SK-N-SH (cell line): Measurements from ENCODE around the gene NCAM2. TPM values are rescaled to one million over a fixed set of nuclear protein-coding genes. Genes with fewer than 3 reads are reported as not detected.

Experiments
- CTCF ChIA-PET: fragments of 300-600, 350-600 bp; formaldehyde crosslinking; extraction: SDS; loops from one replicate; lab custom pipeline; 2021; lab: Yijun Ruan, JAX
- POLR2A ChIA-PET: fragments of 350-600 bp; sonication (Branson Sonifier 250); formaldehyde crosslinking; extraction: SDS; loops from one replicate; lab custom pipeline; 2020; ENCODE audit warnings: antibody characterized with exemption, inconsistent platforms; lab: Yijun Ruan, JAX
- DNase-seq: peaks from one replicate; pipeline ENCODE4 v3.0.0; 2012
- H2AFZ ChIP-seq: fragments of 200-600 bp; sonication (generic); 2 replicates; pipeline ENCODE4 v1.8.1; 2016; ENCODE audit warnings: antibody characterized with exemption, mild to moderate bottlenecking, low read depth
- H3F3A ChIP-seq: fragments of 200-600 bp; sonication (generic); replicated peaks from 2 replicates; pipeline ENCODE3; 2016; ENCODE audit warnings: antibody characterized with exemption, mild to moderate bottlenecking; ENCODE audit not compliant: insufficient read depth
- H3K27ac ChIP-seq, 2 experiments: fragments of 200-500 bp in 1 of 2; fragments of 200-600 bp in 1 of 2; sonication (Bioruptor generic) in 1 of 2; sonication (generic), shearing (Covaris generic) in 1 of 2; 2 replicates each; pipeline versions ENCODE4 v1.5.1 to v1.6.1; 2014 to 2016; ENCODE audit warnings: low read depth in 2 of 2, inconsistent platforms in 1 of 2, low read length in 1 of 2, mild to moderate bottlenecking in 1 of 2, mixed read lengths in 1 of 2
- H3K27me3 ChIP-seq: fragments of 200-600 bp; sonication (generic), shearing (Covaris generic); 2 replicates; pipeline ENCODE4 v1.6.1; 2016; ENCODE audit warnings: mixed run types; ENCODE audit not compliant: insufficient read depth
- H3K36me3 ChIP-seq, 2 experiments: fragments of 200-500 bp in 1 of 2; fragments of 200-600 bp in 1 of 2; sonication (Bioruptor generic) in 1 of 2; sonication (generic) in 1 of 2; replicated peaks in 1 of 2; 2 replicates each; pipeline versions ENCODE3 to v1.5.1; 2014 to 2016; ENCODE audit warnings: low read length in 1 of 2, mild to moderate bottlenecking in 1 of 2; ENCODE audit not compliant: insufficient read depth in 2 of 2, control insufficient read depth in 1 of 2
- H3K4me1 ChIP-seq, 2 experiments: fragments of 200-500 bp in 1 of 2; fragments of 200-600 bp in 1 of 2; sonication (Bioruptor generic) in 1 of 2; sonication (generic), shearing (Covaris generic) in 1 of 2; 2 replicates each; pipeline versions ENCODE4 v1.5.1 to v1.6.1; 2014 to 2016; ENCODE audit warnings: low read depth in 1 of 2, low read length in 1 of 2, mixed run types in 1 of 2; ENCODE audit not compliant: insufficient read depth in 2 of 2, control insufficient read depth in 1 of 2
- H3K4me2 ChIP-seq: fragments of 200-600 bp; sonication (generic), shearing (Covaris generic); 2 replicates; pipeline ENCODE4 v1.6.1; 2017; ENCODE audit warnings: mixed run types
- H3K4me3 ChIP-seq, 2 experiments: fragments of 200-500 bp in 1 of 2; fragments of 200-600 bp in 1 of 2; sonication (Bioruptor generic) in 1 of 2; sonication (generic), shearing (Covaris generic) in 1 of 2; 2 replicates each; pipeline versions ENCODE4 v1.5.1 to v1.8.1; 2014 to 2016; ENCODE audit warnings: low read depth in 2 of 2, inconsistent platforms in 1 of 2, low read length in 1 of 2, mild to moderate bottlenecking in 1 of 2, mixed read lengths in 1 of 2, moderate library complexity in 1 of 2
- H3K79me2 ChIP-seq: fragments of 200-600 bp; sonication (generic); 2 replicates; pipeline ENCODE4 v1.8.1; 2017; ENCODE audit warnings: mild to moderate bottlenecking; ENCODE audit not compliant: insufficient read depth
- H3K9ac ChIP-seq: fragments of 200-600 bp; sonication (generic); 2 replicates; pipeline ENCODE4 v1.6.1; 2017; ENCODE audit warnings: mixed run types
- H3K9me2 ChIP-seq: fragments of 200-600 bp; sonication (generic); 2 replicates; pipeline ENCODE4 v1.6.1; 2017; ENCODE audit warnings: mixed run types
- H3K9me3 ChIP-seq: fragments of 200-600 bp; sonication (generic); 2 replicates; pipeline ENCODE4 v1.6.1; 2017; ENCODE audit warnings: mixed run types, mild to moderate bottlenecking, moderate library complexity
- H4K20me1 ChIP-seq: fragments of 200-600 bp; sonication (generic); 2 replicates; pipeline ENCODE4 v1.6.1; 2017; ENCODE audit warnings: mild to moderate bottlenecking, mixed run types; ENCODE audit not compliant: insufficient read depth
- CHD2 ChIP-seq: fragments of 150-350 bp; IDR thresholded peaks from 2 replicates; pipeline ENCODE4 v1.6.1; 2018; ENCODE audit warnings: low read length; ENCODE audit not compliant: partially characterized antibody
- ELF1 ChIP-seq: IDR thresholded peaks from 2 replicates; pipeline ENCODE4 v1.4.0; 2012
- EP300 ChIP-seq, 2 experiments: IDR thresholded peaks; 2 replicates each; pipeline versions ENCODE4 v1.4.0 to v1.6.1; 2012; ENCODE audit warnings: borderline replicate concordance in 1 of 2, low read depth in 1 of 2, low read length in 1 of 2
- FOSL2 ChIP-seq: IDR thresholded peaks from 2 replicates; pipeline ENCODE4 v1.4.0; 2012; ENCODE audit warnings: low read depth, mild to moderate bottlenecking, moderate library complexity, borderline replicate concordance
- FOXM1 ChIP-seq: IDR thresholded peaks from 2 replicates; pipeline ENCODE4 v1.4.0; 2012; ENCODE audit warnings: low read depth, mild to moderate bottlenecking
- JUND ChIP-seq: IDR thresholded peaks from 2 replicates; pipeline ENCODE4 v1.4.0; 2012
- MEF2A ChIP-seq: IDR thresholded peaks from 2 replicates; pipeline ENCODE4 v1.4.0; 2012; ENCODE audit warnings: low read depth, borderline replicate concordance
- NRF1 ChIP-seq: IDR thresholded peaks from 2 replicates; pipeline ENCODE4 v1.6.1; 2012; ENCODE audit warnings: low read depth, mild to moderate bottlenecking, low read length
- RAD21 ChIP-seq: IDR thresholded peaks from 2 replicates; pipeline ENCODE4 v1.6.1; 2012; ENCODE audit warnings: mild to moderate bottlenecking, low read length
- RCOR1 ChIP-seq: fragments of 150-350 bp; IDR thresholded peaks from 2 replicates; pipeline ENCODE4 v1.6.1; 2017; ENCODE audit warnings: antibody characterized with exemption, low read length
- RFX5 ChIP-seq: IDR thresholded peaks from 2 replicates; pipeline ENCODE4 v1.6.1; 2012; ENCODE audit warnings: mild to moderate bottlenecking, improper control_type of control experiment, low read length
- TEAD4 ChIP-seq: IDR thresholded peaks from 2 replicates; pipeline ENCODE4 v1.4.0; 2012; ENCODE audit warnings: mild to moderate bottlenecking, borderline replicate concordance; ENCODE audit not compliant: insufficient read depth
- WGBS: methylation state at CpG from one replicate; pipeline ENCODE4 v1.1.6; 2017; ENCODE audit warnings: low lambda C conversion rate; 5-methylcytosine and 5-hydroxymethylcytosine counted together
- polyA plus RNA-seq, 3 experiments: library from polyadenylated mRNA; depleted of rRNA; stranded (reverse); fragments of >200 nt; gene quantifications; 2 replicates each; pipeline ENCODE4 v1.2.3, GENCODE V29; 2012
- TF ChIP-seq, protein P1 (sequence below): fragments of 150-350 bp; IDR thresholded peaks from 2 replicates; pipeline ENCODE4 v1.6.1; 2017; ENCODE audit warnings: antibody characterized with exemption, low read length, low read depth, borderline replicate concordance
- TF ChIP-seq, protein P2 (sequence below): IDR thresholded peaks from 2 replicates; pipeline ENCODE4; 2012
- TF ChIP-seq, protein P3 (sequence below): fragments of 200-600 bp; sonication (generic); IDR thresholded peaks from 2 replicates; pipeline ENCODE4 v1.6.1; 2017; ENCODE audit warnings: antibody characterized with exemption, mild to moderate bottlenecking, moderate library complexity
- TF ChIP-seq, protein P4 (sequence below): IDR thresholded peaks from 2 replicates; pipeline ENCODE4 v1.4.0; 2012; ENCODE audit warnings: low read depth
- TF ChIP-seq, protein P5 (sequence below): fragments of 150-350 bp; IDR thresholded peaks from 2 replicates; pipeline ENCODE4 v1.6.1; 2016; ENCODE audit warnings: mild to moderate bottlenecking, low read depth, low read length

The NCAM2 gene
- polyA plus RNA-seq, 1 of the 3 experiments (the other 2 are of a cell fraction), result 2.1 TPM

DNA sequence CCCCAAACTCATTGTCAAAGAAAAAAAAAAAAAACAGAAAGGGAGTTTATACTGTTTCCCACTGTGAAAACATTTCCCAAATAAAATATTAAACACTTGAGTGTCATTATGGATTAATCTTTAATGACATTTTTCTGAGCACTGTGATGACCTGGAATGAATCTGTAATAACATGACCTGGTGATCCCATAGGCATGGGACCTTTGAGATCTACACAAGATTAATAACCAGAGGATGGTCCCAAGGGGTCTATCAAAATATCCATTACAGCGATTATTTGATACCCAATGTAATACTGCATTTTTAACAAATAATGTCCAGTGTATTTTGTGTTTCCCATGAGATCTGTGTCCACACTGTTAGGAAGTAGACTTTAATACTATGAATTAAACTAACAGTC lies 32.4 kb upstream of the NCAM2 start:
- Histone ChIP-seq H3K9me3 (no peaks in the 10 kb centered on the region), H3K27ac (no peak overlapping the region), H3F3A (no peaks in the 10 kb centered on the region), H3K9ac (no peak overlapping the region), H4K20me1 (no peaks in the 10 kb centered on the region), H3K36me3 (no peaks in the 10 kb centered on the region), H3K4me1 (no peaks in the 10 kb centered on the region), H2AFZ (no peak overlapping the region), H3K79me2 (no peaks in the 10 kb centered on the region), H3K27me3 (no peaks in the 10 kb centered on the region), H3K4me2 (no peak overlapping the region), H3K9me2 (no peaks in the 10 kb centered on the region), H3K4me3 (no peak overlapping the region)
- WGBS, result 7% methylated on average over 1 of the region's 1 CpG
- no peak for DNase-seq
- CTCF ChIA-PET, result no interaction called here
- TF ChIP-seq, protein P1, sequence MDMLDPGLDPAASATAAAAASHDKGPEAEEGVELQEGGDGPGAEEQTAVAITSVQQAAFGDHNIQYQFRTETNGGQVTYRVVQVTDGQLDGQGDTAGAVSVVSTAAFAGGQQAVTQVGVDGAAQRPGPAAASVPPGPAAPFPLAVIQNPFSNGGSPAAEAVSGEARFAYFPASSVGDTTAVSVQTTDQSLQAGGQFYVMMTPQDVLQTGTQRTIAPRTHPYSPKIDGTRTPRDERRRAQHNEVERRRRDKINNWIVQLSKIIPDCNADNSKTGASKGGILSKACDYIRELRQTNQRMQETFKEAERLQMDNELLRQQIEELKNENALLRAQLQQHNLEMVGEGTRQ, result no peak
- TF ChIP-seq JUND, result no peak
- POLR2A ChIA-PET, result no interaction called here

DNA sequence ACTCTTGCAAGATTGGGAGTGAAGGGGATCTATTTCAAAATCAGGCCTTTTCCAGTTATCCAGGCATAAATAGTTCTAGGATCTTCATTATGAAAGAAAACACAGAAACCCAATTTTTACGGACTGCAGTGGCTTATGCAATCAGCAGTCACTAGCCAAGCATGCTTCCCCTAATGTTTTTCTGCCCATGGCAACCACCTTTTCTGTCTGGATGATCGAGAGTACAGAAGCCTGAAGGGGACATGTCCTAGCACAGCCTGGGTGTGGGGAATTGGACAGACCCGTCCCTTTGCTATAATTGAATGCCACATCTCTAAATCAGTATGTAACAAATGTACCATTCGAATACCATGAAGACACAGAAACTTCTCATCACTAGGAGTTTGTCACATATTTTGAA lies 29.8 kb upstream of the NCAM2 start:
- TF ChIP-seq, protein P2, sequence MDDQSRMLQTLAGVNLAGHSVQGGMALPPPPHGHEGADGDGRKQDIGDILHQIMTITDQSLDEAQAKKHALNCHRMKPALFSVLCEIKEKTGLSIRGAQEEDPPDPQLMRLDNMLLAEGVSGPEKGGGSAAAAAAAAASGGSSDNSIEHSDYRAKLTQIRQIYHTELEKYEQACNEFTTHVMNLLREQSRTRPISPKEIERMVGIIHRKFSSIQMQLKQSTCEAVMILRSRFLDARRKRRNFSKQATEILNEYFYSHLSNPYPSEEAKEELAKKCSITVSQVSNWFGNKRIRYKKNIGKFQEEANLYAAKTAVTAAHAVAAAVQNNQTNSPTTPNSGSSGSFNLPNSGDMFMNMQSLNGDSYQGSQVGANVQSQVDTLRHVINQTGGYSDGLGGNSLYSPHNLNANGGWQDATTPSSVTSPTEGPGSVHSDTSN, result no peak
- TF ChIP-seq, protein P3, sequence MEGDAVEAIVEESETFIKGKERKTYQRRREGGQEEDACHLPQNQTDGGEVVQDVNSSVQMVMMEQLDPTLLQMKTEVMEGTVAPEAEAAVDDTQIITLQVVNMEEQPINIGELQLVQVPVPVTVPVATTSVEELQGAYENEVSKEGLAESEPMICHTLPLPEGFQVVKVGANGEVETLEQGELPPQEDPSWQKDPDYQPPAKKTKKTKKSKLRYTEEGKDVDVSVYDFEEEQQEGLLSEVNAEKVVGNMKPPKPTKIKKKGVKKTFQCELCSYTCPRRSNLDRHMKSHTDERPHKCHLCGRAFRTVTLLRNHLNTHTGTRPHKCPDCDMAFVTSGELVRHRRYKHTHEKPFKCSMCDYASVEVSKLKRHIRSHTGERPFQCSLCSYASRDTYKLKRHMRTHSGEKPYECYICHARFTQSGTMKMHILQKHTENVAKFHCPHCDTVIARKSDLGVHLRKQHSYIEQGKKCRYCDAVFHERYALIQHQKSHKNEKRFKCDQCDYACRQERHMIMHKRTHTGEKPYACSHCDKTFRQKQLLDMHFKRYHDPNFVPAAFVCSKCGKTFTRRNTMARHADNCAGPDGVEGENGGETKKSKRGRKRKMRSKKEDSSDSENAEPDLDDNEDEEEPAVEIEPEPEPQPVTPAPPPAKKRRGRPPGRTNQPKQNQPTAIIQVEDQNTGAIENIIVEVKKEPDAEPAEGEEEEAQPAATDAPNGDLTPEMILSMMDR, result no peak
- TF ChIP-seq RCOR1 (no peak), CHD2 (no peak), RAD21 (no peak), FOXM1 (no peak), EP300 (IDR thresholded peaks at IDR 0.05; ENCODE audit: borderline replicate concordance in 1 of 2, low read depth in 1 of 2, low read length in 1 of 2) (no peak), NRF1 (no peak), RFX5 (no peak), FOSL2 (no peak), ELF1 (no peak), MEF2A (no peak), TEAD4 (no peak)
- TF ChIP-seq, protein P4, sequence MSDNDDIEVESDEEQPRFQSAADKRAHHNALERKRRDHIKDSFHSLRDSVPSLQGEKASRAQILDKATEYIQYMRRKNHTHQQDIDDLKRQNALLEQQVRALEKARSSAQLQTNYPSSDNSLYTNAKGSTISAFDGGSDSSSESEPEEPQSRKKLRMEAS, result no peak
- TF ChIP-seq, protein P5, sequence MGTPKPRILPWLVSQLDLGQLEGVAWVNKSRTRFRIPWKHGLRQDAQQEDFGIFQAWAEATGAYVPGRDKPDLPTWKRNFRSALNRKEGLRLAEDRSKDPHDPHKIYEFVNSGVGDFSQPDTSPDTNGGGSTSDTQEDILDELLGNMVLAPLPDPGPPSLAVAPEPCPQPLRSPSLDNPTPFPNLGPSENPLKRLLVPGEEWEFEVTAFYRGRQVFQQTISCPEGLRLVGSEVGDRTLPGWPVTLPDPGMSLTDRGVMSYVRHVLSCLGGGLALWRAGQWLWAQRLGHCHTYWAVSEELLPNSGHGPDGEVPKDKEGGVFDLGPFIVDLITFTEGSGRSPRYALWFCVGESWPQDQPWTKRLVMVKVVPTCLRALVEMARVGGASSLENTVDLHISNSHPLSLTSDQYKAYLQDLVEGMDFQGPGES, result no peak
- no peaks in the 10 kb centered on the region for H3K36me3 ChIP-seq
- no peaks in the 10 kb centered on the region for H3K79me2 ChIP-seq
- no peaks in the 10 kb centered on the region for H3F3A ChIP-seq
- no peak overlapping the region for H3K27ac ChIP-seq
- H3K9me3 ChIP-seq, result no peaks in the 10 kb centered on the region
- no peak overlapping the region for H3K4me2 ChIP-seq
- CTCF ChIA-PET, result interaction anchor here (0.5 kb wide), 1 partner anchor 678 kb away, joined by 3 read pairs; no protein-coding TSS in a partner anchor
- H2AFZ ChIP-seq, result no peak overlapping the region
- POLR2A ChIA-PET, result no interaction called here
- no peak for DNase-seq
- 19% methylated on average over 4 of the region's 4 CpGs for WGBS
- no peaks in the 10 kb centered on the region for H3K9me2 ChIP-seq
- H3K4me1 ChIP-seq, result no peaks in the 10 kb centered on the region
- no peak overlapping the region for H3K9ac ChIP-seq
- H3K27me3 ChIP-seq, result no peaks in the 10 kb centered on the region
- H4K20me1 ChIP-seq, result no peaks in the 10 kb centered on the region
- no peak overlapping the region for H3K4me3 ChIP-seq
